Skeletal muscle tissue (tissue), 4 donors: ENCODE results near the gene RERE. TPM values are rescaled to one million over a fixed set of nuclear protein-coding genes. Genes with fewer than 3 reads are reported as not detected.

Experiments
- H3K27ac ChIP-seq: one replicate; pipeline ENCODE4 v1.7.0; 2013; ENCODE audit warnings: mild to moderate bottlenecking, low read depth, low read length, inconsistent platforms
- H3K27me3 ChIP-seq, 3 donors: one replicate each; pipeline ENCODE4 v1.7.0; 2013; ENCODE audit warnings: low read length in 3 of 3; ENCODE audit not compliant: control insufficient read depth in 3 of 3, insufficient read depth in 3 of 3
- H3K36me3 ChIP-seq, 3 donors: one replicate each; pipeline ENCODE4 v1.7.0; 2013; ENCODE audit warnings: low read length in 3 of 3; ENCODE audit not compliant: control insufficient read depth in 3 of 3, insufficient read depth in 3 of 3
- H3K4me1 ChIP-seq, 3 donors: one replicate each; pipeline ENCODE4 v1.7.0; 2013; ENCODE audit warnings: low read length in 3 of 3, mild to moderate bottlenecking in 3 of 3; ENCODE audit not compliant: control insufficient read depth in 3 of 3, insufficient read depth in 3 of 3
- H3K4me3 ChIP-seq, 3 donors: one replicate each; pipeline ENCODE4 v1.7.0; 2013; ENCODE audit warnings: low read length in 3 of 3
- H3K9ac ChIP-seq, 3 donors: one replicate each; pipeline ENCODE4 v1.7.0; 2013; ENCODE audit warnings: low read length in 3 of 3, mild to moderate bottlenecking in 3 of 3, moderate library complexity in 2 of 3, low read depth in 1 of 3
- H3K9me3 ChIP-seq, 3 donors: one replicate each; pipeline ENCODE4 v1.7.0; 2013; ENCODE audit warnings: low read length in 3 of 3; ENCODE audit not compliant: control insufficient read depth in 3 of 3
- total RNA-seq: library from RNA; depleted of rRNA; stranded (reverse); fragments of >200 nt; gene quantifications from one replicate; pipeline ENCODE4 v1.2.3, GENCODE V29; 2014
- donor health status: Osteomylitis.

Gene RERE
- total RNA-seq, 1 donor from 2014 or later, result 212 TPM

DNA sequence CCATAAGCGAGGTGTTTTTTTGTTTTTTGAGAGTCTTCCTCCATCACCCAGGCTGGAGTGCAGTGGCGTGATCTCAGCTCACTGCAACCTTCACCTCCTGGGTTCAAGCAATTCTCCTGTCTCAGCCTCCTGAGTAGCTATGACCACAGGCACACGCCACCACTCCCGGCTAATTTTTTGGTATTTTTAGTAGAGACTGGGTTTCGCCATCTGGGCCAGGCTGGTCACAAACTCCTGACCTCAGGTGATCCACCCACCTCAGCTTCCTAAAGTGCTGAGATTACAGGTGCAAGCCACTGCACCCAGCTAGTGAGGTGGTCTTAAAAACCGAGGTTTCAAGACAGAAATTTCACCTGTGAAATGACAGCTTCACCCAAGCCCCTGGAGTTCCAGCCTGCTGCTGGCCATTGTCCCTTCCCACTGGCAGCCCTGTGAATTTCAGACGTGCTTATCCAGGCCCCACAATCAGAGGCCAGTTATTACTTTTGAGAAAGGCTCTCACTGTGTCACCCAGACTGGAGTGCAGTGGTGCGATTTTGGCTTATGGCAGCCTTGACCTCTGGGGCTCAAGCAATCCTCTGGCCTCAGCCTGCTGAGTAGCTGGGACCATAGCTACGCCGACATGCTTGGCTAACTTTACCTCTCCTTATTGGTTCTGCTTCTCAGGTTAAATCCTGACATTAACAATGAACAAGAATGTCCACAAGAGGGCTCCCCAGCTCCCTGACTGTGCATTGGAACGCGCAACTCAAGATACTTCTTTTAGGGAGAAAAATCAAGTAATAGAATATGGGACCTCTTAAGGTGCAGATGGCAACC is 41.7 kb upstream of the RERE start:
- Histone ChIP-seq H3K4me1 (peaks cover 12 to 20% (median 20%) of the 10 kb centered on the region in 3 donors), H3K9me3 (no peaks in the 10 kb centered on the region), H3K27me3 (no peaks in the 10 kb centered on the region), H3K36me3 (peaks cover 40 to 61% (median 48%) of the 10 kb centered on the region in 3 donors), H3K27ac (peak overlapping the region; percentile 36), H3K9ac (peak overlapping the region in 2 of 3 donors; percentile 38 to 54), H3K4me3 (no peak overlapping the region)

DNA sequence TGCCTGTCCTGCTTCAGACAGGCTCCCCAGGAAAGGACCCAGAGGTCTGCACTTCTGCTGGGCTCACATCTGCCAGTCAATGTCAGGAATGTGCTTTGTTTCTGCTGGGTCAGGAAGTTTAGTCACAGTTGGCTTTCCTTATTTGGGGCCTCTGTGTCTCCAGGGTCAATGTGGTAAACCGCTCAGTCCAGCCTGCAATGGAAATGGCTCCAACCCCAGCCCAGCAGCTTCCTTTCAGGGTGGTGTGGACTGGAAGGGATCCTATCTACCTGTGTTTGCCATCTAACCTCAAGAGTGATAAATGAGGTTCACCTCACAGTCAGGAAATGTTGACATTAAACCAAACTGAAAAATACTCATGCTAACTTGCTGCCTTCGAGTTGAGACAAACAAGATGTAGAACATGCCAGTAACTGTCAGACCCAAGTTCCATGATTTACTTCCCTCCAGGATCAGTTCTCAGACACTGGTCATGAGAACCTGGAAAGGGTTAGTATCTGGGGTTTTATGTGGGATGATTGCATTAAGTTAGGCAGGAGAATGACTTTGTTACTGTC is 40.8 kb upstream of the RERE start:
- Histone ChIP-seq H3K9me3 (no peaks in the 10 kb centered on the region), H3K4me3 (no peak overlapping the region), H3K27ac (peak overlapping the region; percentile 56), H3K36me3 (peaks cover 31 to 51% (median 39%) of the 10 kb centered on the region in 3 donors), H3K4me1 (peaks cover 12 to 20% (median 20%) of the 10 kb centered on the region in 3 donors), H3K27me3 (no peaks in the 10 kb centered on the region), H3K9ac (no peak overlapping the region)

DNA sequence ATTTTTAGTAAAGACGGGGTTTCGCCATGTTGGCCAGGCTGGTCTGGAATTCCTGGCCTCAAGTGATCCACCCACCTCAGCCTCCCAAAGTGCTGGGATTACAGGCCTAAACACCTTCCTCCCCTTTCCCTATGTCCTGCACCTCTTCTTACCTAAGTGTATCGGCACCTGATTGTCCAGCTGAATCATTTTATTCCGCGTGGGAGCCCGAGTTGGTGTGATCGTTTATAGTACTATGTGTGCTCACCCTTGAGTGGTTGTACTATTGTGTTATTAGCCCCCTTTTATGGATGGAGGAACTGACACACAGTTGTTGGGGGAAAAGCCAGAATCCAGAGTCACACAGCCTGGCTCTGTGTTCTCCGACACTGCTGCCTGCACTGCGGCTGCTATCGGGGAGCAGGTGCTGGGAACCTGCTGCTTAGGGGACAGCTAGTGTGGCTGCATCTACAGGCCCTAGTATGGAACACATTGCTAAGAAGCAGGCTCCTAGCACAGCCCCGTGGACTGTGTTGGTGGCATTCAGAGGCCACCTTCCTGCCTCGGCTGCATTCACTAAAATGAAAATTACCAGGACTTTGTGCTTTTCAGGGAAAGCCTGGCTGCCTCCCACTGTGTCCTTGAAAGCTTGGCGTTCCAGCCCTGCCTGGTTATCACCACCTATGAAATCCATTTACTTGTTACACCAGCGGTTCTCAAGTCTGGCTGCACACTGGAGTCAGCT is 39.4 kb upstream of the RERE start:
- Histone ChIP-seq H3K4me1 (peaks cover 12 to 20% (median 20%) of the 10 kb centered on the region in 3 donors), H3K9me3 (no peaks in the 10 kb centered on the region), H3K36me3 (peaks cover 19 to 39% (median 27%) of the 10 kb centered on the region in 3 donors), H3K27ac (peak overlapping the region; percentile 56), H3K9ac (no peak overlapping the region), H3K4me3 (no peak overlapping the region), H3K27me3 (no peaks in the 10 kb centered on the region)

DNA sequence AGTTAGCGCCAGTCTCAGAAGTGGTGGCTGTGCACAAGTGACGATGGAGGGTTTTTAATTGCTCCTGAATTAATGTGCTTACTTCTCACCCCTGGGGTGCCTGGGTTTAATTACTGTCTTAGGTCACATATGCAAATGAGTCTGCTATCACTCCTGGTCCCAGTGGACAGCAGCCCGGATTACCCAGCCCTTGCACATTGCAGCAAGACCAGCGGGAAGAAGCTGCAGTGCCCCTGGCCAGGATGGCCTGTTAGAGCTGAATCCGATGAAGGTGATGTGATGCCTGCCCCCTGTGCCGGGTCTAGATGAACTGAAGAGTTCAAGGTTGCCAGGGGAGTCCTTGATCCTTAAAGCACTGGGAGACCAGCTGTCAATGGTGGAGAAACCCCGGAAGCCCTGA is 36.8 kb upstream of the RERE start:
- no peak overlapping the region for H3K27ac ChIP-seq
- no peaks in the 10 kb centered on the region for H3K27me3 ChIP-seq
- peaks cover 10 to 16% (median 15%) of the 10 kb centered on the region in 3 donors for H3K4me1 ChIP-seq
- peaks cover 3 to 19% (median 10%) of the 10 kb centered on the region in 3 donors for H3K36me3 ChIP-seq
- no peaks in the 10 kb centered on the region for H3K9me3 ChIP-seq
- H3K4me3 ChIP-seq, result no peak overlapping the region
- H3K9ac ChIP-seq, result no peak overlapping the region

DNA sequence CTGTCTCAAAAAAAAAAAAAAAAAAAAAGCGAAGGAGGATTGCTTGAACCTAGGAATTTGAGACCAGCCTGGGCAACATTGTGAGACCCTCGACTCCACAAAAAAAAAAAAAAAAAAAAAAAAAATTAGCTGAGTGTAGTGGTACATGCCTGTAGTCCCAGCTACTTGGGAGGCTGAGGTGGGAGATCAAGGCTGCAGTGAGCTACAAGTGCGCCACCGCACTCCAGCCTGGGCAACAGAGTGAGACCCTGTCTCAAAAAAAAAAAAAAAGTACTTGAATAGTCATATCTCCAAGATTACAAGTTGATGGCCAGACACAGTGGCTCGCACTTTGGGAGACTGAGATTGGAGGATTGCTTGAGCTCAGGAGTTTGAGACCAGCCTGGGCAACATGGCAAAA is 33.6 kb upstream of the RERE start:
- Histone ChIP-seq H3K9me3 (no peaks in the 10 kb centered on the region), H3K4me1 (peaks cover 12 to 17% (median 14%) of the 10 kb centered on the region in 3 donors), H3K27ac (no peak overlapping the region), H3K36me3 (no peaks in the 10 kb centered on the region), H3K4me3 (no peak overlapping the region), H3K27me3 (no peaks in the 10 kb centered on the region), H3K9ac (no peak overlapping the region)

DNA sequence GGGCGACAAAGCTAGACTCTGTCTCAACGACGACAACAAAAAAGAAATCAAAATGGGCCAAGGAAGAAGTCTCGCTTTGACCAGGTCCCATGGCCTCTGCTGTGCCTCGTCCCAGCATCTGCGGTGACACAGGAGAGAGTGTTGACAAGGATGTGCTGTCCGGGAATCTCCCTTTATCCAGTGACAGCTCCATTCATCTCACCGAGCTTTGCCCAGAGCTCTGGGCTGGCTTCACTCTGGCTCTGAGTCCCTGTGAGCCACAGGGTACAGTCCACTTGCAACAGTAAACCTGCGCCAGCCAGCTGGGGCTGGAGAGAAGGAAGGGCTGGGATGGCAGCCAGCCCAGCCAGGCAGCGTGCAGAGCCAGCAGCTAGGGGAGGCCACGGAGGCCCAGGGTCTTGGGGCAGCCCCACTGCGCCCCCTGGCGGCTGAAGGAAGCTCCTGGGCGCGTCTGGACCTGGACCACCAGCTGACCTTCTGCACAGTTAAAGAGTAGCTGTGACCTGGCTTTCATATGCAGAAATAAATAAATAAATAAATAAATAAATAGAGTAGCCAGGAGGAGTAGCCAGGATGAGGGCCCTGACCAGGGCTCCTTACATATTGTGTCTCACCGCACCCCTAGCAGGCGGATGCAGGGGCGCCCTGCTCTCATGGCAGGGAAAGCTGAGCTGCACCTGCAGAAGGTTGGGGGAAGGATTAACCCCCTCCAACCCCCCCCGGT is 31.4 kb upstream of the RERE start:
- H3K27me3 ChIP-seq, result no peaks in the 10 kb centered on the region
- peak overlapping the region; percentile 4 to 35 (median 29) for H3K4me3 ChIP-seq
- H3K4me1 ChIP-seq, result peaks cover 24 to 28% (median 26%) of the 10 kb centered on the region in 3 donors
- no peaks in the 10 kb centered on the region for H3K9me3 ChIP-seq
- H3K9ac ChIP-seq, result no peak overlapping the region
- H3K36me3 ChIP-seq, result no peaks in the 10 kb centered on the region
- H3K27ac ChIP-seq, result peak overlapping the region; percentile 67

DNA sequence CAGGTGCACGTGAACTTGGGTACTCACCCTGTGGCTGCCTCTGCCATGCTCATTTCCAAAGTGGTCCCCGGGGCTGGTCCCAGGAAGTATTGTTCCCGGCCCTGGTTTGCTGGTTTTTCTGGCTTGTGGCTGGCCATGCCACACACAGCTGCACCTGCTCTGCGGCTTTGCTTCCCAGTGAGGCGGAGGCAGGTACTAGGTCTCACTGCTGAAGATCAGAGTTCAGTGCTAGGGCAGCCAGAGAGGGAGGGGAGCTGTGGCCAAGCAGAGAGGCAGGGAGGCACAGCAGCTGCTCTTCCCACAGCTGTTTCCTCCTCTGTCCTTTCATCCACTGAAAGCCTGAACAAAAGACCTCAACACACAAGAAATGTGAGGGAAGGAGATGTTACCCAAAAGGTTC is 30.6 kb upstream of the RERE start:
- Histone ChIP-seq H3K4me1 (peaks cover 24 to 28% (median 26%) of the 10 kb centered on the region in 3 donors), H3K36me3 (no peaks in the 10 kb centered on the region), H3K9ac (peak overlapping the region in 1 of 3 donors; percentile 50), H3K9me3 (no peaks in the 10 kb centered on the region), H3K4me3 (no peak overlapping the region), H3K27me3 (no peaks in the 10 kb centered on the region), H3K27ac (peak overlapping the region; percentile 67)

GRCh38 chr1:8846263-8846662 is 28.8 kb upstream of the RERE start:
- Histone ChIP-seq H3K9me3 (no peaks in the 10 kb centered on the region), H3K27me3 (no peaks in the 10 kb centered on the region), H3K36me3 (no peaks in the 10 kb centered on the region), H3K4me3 (no peak overlapping the region), H3K4me1 (peaks cover 24 to 28% (median 26%) of the 10 kb centered on the region in 3 donors), H3K9ac (no peak overlapping the region), H3K27ac (no peak overlapping the region)

DNA sequence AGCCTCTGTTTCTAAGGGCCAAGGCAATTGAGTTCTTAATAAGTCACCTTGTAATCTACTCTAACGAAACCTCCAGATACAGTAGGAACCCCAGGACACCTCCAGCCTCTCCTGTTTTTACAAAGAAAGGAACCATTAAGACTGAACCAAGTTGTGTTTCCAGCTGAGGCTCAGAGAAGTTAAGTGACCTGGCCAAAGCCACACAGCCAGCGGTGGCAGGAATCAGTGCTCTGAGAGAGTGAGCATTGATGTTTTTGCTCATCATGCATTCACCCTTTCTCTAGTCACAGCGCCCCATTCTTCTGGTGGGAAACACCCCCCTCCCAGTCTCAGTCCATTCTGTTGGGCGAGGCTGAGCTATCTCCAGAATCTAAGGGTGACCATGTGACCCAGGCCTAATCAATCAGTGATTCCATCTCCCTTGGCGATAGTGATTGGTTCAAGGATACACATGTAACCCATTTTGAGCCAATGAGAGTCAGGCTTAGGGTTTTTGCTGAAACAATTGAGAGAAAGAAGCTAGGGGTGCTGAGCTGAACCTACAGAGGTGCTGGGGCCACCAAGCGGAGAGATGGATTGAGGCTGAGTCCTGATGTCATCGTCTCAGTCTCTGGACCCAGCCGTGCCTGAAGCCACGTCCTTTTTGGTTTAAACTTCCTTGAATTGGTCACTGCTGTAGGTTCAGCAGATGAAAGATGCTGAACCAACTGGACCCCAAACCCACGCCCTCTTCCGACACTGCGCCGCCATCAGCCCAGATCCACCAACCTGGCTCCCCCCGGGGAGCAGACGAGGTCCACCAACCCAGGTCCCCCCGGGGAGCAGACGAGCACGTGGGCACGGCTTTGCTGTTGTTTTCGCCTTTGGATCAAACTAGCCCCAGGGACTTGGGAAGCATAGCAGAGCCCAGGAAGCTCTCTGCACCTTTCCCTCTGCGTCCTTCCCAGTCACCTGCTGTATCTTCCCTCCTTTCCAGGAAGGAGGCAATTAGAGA is 28.0 kb upstream of the RERE start:
- H3K27ac ChIP-seq, result peak overlapping the region; percentile 72
- H3K4me3 ChIP-seq, result no peak overlapping the region
- peak overlapping the region in 1 of 3 donors; percentile 66 for H3K9ac ChIP-seq
- H3K9me3 ChIP-seq, result no peaks in the 10 kb centered on the region
- H3K4me1 ChIP-seq, result peaks cover 24 to 28% (median 26%) of the 10 kb centered on the region in 3 donors
- no peaks in the 10 kb centered on the region for H3K27me3 ChIP-seq
- no peaks in the 10 kb centered on the region for H3K36me3 ChIP-seq
